ENCODE measurements around the gene FASTKD1.
"Not testable (repeated sequence)": the region's sequence is repeated elsewhere in the genome, so short reads cannot be mapped to it uniquely, and the experiment has no call there.

Gene FASTKD1

DNA sequence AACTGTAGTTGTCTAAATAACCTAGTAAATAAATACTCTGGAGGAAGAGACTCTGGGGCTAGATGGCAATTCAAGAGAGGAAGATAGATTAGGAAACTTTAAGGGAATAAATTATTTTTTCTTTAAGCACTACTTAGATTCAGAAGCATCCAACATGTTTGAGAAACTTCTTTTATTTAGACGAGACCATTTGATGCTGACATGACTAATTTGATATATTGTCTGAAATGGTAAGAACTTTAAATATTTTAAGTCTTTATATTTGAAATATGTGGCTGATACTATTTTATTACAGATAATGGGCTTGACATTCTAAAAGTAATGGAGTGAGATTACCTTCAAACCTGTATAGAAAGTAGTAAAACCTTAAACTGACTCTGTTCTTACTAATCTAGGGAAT is 46.8 kb upstream of the FASTKD1 start:
- TF ChIP-seq, protein P1, sequence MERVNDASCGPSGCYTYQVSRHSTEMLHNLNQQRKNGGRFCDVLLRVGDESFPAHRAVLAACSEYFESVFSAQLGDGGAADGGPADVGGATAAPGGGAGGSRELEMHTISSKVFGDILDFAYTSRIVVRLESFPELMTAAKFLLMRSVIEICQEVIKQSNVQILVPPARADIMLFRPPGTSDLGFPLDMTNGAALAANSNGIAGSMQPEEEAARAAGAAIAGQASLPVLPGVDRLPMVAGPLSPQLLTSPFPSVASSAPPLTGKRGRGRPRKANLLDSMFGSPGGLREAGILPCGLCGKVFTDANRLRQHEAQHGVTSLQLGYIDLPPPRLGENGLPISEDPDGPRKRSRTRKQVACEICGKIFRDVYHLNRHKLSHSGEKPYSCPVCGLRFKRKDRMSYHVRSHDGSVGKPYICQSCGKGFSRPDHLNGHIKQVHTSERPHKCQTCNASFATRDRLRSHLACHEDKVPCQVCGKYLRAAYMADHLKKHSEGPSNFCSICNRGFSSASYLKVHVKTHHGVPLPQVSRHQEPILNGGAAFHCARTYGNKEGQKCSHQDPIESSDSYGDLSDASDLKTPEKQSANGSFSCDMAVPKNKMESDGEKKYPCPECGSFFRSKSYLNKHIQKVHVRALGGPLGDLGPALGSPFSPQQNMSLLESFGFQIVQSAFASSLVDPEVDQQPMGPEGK (CRISPR knock-in tag; IDR thresholded peaks at IDR 0.05; ENCODE audit: borderline replicate concordance), result no peak
- no peak for TF ChIP-seq BACH2 (CRISPR knock-in tag; IDR thresholded peaks at IDR 0.05; ENCODE audit: borderline replicate concordance)
- TF ChIP-seq TOX (CRISPR knock-in tag; IDR thresholded peaks at IDR 0.05; ENCODE audit: borderline replicate concordance), result no peak
- TF ChIP-seq ZNF8 (CRISPR knock-in tag; IDR thresholded peaks at IDR 0.05), result no peak
- TF ChIP-seq PPARA (CRISPR knock-in tag; IDR thresholded peaks at IDR 0.05; ENCODE audit: borderline replicate concordance), result no peak
- no peak for TF ChIP-seq TCF4 (CRISPR knock-in tag; IDR thresholded peaks at IDR 0.05; ENCODE audit: borderline replicate concordance)
- TF ChIP-seq, protein P2, sequence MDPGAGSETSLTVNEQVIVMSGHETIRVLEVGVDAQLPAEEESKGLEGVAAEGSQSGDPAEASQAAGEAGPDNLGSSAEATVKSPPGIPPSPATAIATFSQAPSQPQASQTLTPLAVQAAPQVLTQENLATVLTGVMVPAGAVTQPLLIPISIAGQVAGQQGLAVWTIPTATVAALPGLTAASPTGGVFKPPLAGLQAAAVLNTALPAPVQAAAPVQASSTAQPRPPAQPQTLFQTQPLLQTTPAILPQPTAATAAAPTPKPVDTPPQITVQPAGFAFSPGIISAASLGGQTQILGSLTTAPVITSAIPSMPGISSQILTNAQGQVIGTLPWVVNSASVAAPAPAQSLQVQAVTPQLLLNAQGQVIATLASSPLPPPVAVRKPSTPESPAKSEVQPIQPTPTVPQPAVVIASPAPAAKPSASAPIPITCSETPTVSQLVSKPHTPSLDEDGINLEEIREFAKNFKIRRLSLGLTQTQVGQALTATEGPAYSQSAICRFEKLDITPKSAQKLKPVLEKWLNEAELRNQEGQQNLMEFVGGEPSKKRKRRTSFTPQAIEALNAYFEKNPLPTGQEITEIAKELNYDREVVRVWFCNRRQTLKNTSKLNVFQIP (CRISPR knock-in tag; IDR thresholded peaks at IDR 0.05; ENCODE audit: borderline replicate concordance, low read depth), result no peak
- ATAC-seq, result no peak

DNA sequence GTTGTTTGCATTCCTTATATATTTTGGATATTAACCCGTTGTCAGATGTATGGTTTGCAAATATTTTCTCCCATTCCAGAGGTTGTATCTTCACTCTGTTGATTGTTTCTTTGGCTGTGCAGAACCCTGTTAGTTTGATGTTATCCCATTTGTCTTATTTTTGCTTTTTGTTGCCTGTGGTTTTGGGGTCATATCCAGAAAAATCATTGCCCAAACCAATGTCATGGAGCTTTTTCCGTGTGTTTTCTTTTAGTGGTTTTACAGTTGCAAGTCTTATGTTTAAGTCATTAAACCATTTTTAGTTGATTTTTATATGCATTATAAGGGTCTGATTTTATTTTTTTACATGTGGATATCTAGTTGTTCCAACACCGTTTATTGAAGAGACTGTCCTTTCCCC is 46.3 kb upstream of the FASTKD1 start:
- TF ChIP-seq TOX (CRISPR knock-in tag; IDR thresholded peaks at IDR 0.05; ENCODE audit: borderline replicate concordance) (no peak), TCF4 (CRISPR knock-in tag; IDR thresholded peaks at IDR 0.05; ENCODE audit: borderline replicate concordance) (no peak), ZFP30 (CRISPR knock-in tag; IDR thresholded peaks at IDR 0.05) (no peak), ZNF70 (CRISPR knock-in tag; IDR thresholded peaks at IDR 0.05) (no peak), ARNTL (CRISPR knock-in tag; IDR thresholded peaks at IDR 0.05; ENCODE audit: borderline replicate concordance, low read depth) (no peak)
- TF ChIP-seq, protein P3, sequence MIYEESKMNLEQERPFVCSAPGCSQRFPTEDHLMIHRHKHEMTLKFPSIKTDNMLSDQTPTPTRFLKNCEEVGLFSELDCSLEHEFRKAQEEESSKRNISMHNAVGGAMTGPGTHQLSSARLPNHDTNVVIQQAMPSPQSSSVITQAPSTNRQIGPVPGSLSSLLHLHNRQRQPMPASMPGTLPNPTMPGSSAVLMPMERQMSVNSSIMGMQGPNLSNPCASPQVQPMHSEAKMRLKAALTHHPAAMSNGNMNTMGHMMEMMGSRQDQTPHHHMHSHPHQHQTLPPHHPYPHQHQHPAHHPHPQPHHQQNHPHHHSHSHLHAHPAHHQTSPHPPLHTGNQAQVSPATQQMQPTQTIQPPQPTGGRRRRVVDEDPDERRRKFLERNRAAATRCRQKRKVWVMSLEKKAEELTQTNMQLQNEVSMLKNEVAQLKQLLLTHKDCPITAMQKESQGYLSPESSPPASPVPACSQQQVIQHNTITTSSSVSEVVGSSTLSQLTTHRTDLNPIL (CRISPR knock-in tag; IDR thresholded peaks at IDR 0.05; ENCODE audit: low read depth), result no peak
- TF ChIP-seq, protein P4, sequence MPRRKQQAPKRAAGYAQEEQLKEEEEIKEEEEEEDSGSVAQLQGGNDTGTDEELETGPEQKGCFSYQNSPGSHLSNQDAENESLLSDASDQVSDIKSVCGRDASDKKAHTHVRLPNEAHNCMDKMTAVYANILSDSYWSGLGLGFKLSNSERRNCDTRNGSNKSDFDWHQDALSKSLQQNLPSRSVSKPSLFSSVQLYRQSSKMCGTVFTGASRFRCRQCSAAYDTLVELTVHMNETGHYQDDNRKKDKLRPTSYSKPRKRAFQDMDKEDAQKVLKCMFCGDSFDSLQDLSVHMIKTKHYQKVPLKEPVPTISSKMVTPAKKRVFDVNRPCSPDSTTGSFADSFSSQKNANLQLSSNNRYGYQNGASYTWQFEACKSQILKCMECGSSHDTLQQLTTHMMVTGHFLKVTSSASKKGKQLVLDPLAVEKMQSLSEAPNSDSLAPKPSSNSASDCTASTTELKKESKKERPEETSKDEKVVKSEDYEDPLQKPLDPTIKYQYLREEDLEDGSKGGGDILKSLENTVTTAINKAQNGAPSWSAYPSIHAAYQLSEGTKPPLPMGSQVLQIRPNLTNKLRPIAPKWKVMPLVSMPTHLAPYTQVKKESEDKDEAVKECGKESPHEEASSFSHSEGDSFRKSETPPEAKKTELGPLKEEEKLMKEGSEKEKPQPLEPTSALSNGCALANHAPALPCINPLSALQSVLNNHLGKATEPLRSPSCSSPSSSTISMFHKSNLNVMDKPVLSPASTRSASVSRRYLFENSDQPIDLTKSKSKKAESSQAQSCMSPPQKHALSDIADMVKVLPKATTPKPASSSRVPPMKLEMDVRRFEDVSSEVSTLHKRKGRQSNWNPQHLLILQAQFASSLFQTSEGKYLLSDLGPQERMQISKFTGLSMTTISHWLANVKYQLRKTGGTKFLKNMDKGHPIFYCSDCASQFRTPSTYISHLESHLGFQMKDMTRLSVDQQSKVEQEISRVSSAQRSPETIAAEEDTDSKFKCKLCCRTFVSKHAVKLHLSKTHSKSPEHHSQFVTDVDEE (CRISPR knock-in tag; IDR thresholded peaks at IDR 0.05), result no peak
- no peak for ATAC-seq

DNA sequence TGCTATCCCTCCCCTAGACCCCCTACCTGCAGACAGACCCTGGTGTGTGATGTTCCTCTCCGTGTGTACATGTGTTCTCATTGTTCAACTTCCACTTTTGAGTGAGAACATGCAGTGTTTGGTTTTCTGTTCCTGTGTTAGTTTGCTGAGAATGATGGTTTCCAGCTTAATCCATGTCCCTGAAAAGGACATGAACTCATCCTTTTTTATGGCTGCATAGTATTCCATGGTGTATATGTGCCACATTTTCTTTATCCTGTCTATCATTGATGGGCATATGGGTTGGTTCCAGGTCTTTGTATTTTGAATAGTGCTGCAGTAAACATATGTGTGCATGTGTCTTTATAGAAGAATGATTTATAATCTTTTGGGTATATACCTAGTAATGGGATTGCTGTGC is 42.3 kb upstream of the FASTKD1 start:
- not testable (repeated sequence) for ATAC-seq

DNA sequence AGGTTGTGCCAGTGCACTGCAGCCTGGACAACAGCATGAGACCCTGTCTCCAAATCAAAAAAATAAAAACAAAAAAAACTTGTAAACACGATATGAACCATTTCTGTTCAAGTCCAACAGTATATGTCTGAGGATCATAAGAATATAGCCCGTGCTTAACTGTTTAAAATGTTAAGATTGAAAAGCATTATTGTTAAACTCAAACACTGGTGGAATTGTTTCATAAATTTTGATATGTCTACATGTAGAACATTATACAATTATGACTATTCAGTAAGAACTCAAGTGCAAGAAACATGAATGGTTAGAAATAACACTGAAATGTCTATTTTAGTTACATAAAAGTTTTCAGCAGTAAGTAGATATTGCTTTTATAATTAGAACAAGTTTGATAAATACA is 40.2 kb upstream of the FASTKD1 start:
- no peak for ATAC-seq
- TF ChIP-seq ISL1 (CRISPR knock-in tag; IDR thresholded peaks at IDR 0.05) (no peak), RARB (CRISPR knock-in tag; IDR thresholded peaks at IDR 0.05) (no peak), ZC3H10 (CRISPR knock-in tag; IDR thresholded peaks at IDR 0.05) (no peak), OSR1 (CRISPR knock-in tag; IDR thresholded peaks at IDR 0.05) (no peak), TCF4 (CRISPR knock-in tag; IDR thresholded peaks at IDR 0.05; ENCODE audit: borderline replicate concordance) (no peak), ESRRG (CRISPR knock-in tag; IDR thresholded peaks at IDR 0.05) (no peak), ZNF565 (CRISPR knock-in tag; conservative IDR thresholded peaks at IDR 0.05; ENCODE audit: low read depth) (no peak), CSDC2 (CRISPR knock-in tag; IDR thresholded peaks at IDR 0.05) (no peak), PPARA (CRISPR knock-in tag; IDR thresholded peaks at IDR 0.05; ENCODE audit: borderline replicate concordance) (no peak), ARNTL (CRISPR knock-in tag; IDR thresholded peaks at IDR 0.05; ENCODE audit: borderline replicate concordance, low read depth) (no peak)
- TF ChIP-seq, protein P4 (CRISPR knock-in tag; IDR thresholded peaks at IDR 0.05), result no peak
- TF ChIP-seq, protein P3 (CRISPR knock-in tag; IDR thresholded peaks at IDR 0.05; ENCODE audit: low read depth), result no peak
- TF ChIP-seq, protein P2 (CRISPR knock-in tag; IDR thresholded peaks at IDR 0.05; ENCODE audit: borderline replicate concordance, low read depth), result no peak
